A673 (cell line): ENCODE data around the gene DYNLT2B. TPM values are rescaled to one million over a fixed set of nuclear protein-coding genes. Genes with fewer than 3 reads are reported as not detected.

Experiments used
- BruUV-seq: library from RNA; stranded (reverse); fragments of 400-500 nt; replicated peaks from 2 replicates; lab custom pipeline; 2021; lab: Mats Ljungman, UMichigan
- CTCF ChIA-PET: fragments of 300-600 bp; sonication (Branson Sonifier 250); formaldehyde crosslinking; loops from one replicate; lab custom pipeline; 2022; ENCODE audit warnings: antibody characterized with exemption; lab: Charles Lee
- POLR2A ChIA-PET: fragments of 300-600 bp; sonication (Branson Sonifier 250); formaldehyde crosslinking; loops from one replicate; lab custom pipeline; 2022; ENCODE audit warnings: antibody characterized with exemption; ENCODE audit not compliant: low non-redundant PET; lab: Charles Lee
- DNase-seq: peaks from one replicate; pipeline ENCODE4 v3.0.0-alpha.2; 2015; ENCODE audit warnings: low spot score
- H3K27ac ChIP-seq: fragments of 200-600 bp; sonication (generic); 2 replicates; pipeline ENCODE4 v1.5.1; 2016; ENCODE audit warnings: mixed run types, low read depth, mild to moderate bottlenecking, mixed read lengths, antibody characterized with exemption, low read length; ENCODE audit not compliant: poor library complexity, severe bottlenecking
- H3K27me3 ChIP-seq: fragments of 200-600 bp; sonication (generic); replicated peaks from 2 replicates; pipeline ENCODE4 v1.6.1; 2017; ENCODE audit warnings: mixed run types, low read depth, mild to moderate bottlenecking, mixed read lengths, antibody characterized with exemption, low read length; ENCODE audit not compliant: insufficient read depth, poor library complexity
- H3K36me3 ChIP-seq: fragments of 200-600 bp; sonication (generic); 2 replicates; pipeline ENCODE4 v1.6.1; 2016; ENCODE audit warnings: mixed run types, mild to moderate bottlenecking, mixed read lengths, antibody characterized with exemption, low read length; ENCODE audit not compliant: insufficient read depth, poor library complexity, severe bottlenecking
- H3K4me1 ChIP-seq: fragments of 200-600 bp; sonication (generic); 2 replicates; pipeline ENCODE4 v1.6.1; 2017; ENCODE audit warnings: mixed run types, mild to moderate bottlenecking, mixed read lengths, antibody characterized with exemption, low read length; ENCODE audit not compliant: insufficient read depth, poor library complexity, severe bottlenecking
- H3K4me3 ChIP-seq: fragments of 200-600 bp; sonication (generic); 2 replicates; pipeline ENCODE4 v1.5.1; 2016; ENCODE audit warnings: low read depth, mixed run types, mild to moderate bottlenecking, mixed read lengths, low read length; ENCODE audit not compliant: poor library complexity, severe bottlenecking
- H3K9me3 ChIP-seq: fragments of 200-600 bp; sonication (generic); 2 replicates; pipeline ENCODE4 v1.6.1; 2016; ENCODE audit warnings: mixed run types, low read depth, mild to moderate bottlenecking, mixed read lengths, antibody characterized with exemption, low read length; ENCODE audit not compliant: poor library complexity, severe bottlenecking
- CTCF ChIP-seq: fragments of 300-800, 200-600 bp; sonication (generic); conservative IDR thresholded peaks from 2 replicates; pipeline ENCODE4 v1.5.1; 2017; ENCODE audit warnings: low read depth, mild to moderate bottlenecking, antibody characterized with exemption, low read length, moderate library complexity, mixed read lengths
- EZH2 ChIP-seq: fragments of 200-600 bp; sonication (generic); IDR thresholded peaks from 2 replicates; pipeline ENCODE4 v1.6.1; 2017; ENCODE audit warnings: borderline replicate concordance, low read depth, mild to moderate bottlenecking, mixed read lengths, antibody characterized with exemption, low read length; ENCODE audit not compliant: poor library complexity, severe bottlenecking
- intact Hi-C: fragments of 100-400 bp; cut with micrococcal nuclease; formaldehyde crosslinking; loops from one replicate; pipeline ENCODE4 v1.10.0; 2022; ENCODE audit not compliant: unreplicated experiment
- total RNA-seq: library from RNA; stranded (reverse); gene quantifications from 2 replicates; pipeline ENCODE4 v1.2.3, GENCODE V29; 2021

Gene DYNLT2B
- total RNA-seq, 1 experiment from 2014 or later = 24.6 TPM

- CTCF ChIA-PET = no interaction called here
- H3K4me3 ChIP-seq = no peak overlapping the region
- peak; percentile 41 for TF ChIP-seq CTCF
- TF ChIP-seq EZH2 = no peak
Measured at GRCh38 chr3:196323691-196324090, 5.7 kb upstream of the DYNLT2B start.

GRCh38 chr3:196323016-196323415 lies 5.0 kb upstream of the DYNLT2B start:
- DNase-seq = no peak
- CTCF ChIA-PET = no interaction called here

More at GRCh38 chr3:196323691-196324090, 5.7 kb upstream of the DYNLT2B start:
- peak; percentile 69 for DNase-seq
- BruUV-seq = no TSS peak
- POLR2A ChIA-PET = no interaction called here
- H3K36me3 ChIP-seq = no peaks in the 10 kb centered on the region
- H3K4me1 ChIP-seq = no peaks in the 10 kb centered on the region
- no peaks in the 10 kb centered on the region for H3K27me3 ChIP-seq
- intact Hi-C loops = no loop called here
- no peaks in the 10 kb centered on the region for H3K9me3 ChIP-seq
- no peak overlapping the region for H3K27ac ChIP-seq

GRCh38 chr3:196321162-196321561 lies 3.1 kb upstream of the DYNLT2B start:
- no peak for TF ChIP-seq CTCF
- Histone ChIP-seq H3K9me3 (no peaks in the 10 kb centered on the region), H3K27me3 (no peaks in the 10 kb centered on the region), H3K27ac (no peak overlapping the region), H3K4me1 (no peaks in the 10 kb centered on the region), H3K36me3 (no peaks in the 10 kb centered on the region), H3K4me3 (no peak overlapping the region)
- intact Hi-C loops = no loop called here
- no TSS peak for BruUV-seq
- POLR2A ChIA-PET = no interaction called here
- DNase-seq = no peak
- CTCF ChIA-PET = no interaction called here

More at GRCh38 chr3:196323016-196323415, 5.0 kb upstream of the DYNLT2B start:
- no peak overlapping the region for H3K27ac ChIP-seq
- no peaks in the 10 kb centered on the region for H3K9me3 ChIP-seq
- no peak overlapping the region for H3K4me3 ChIP-seq
- intact Hi-C loops = no loop called here
- POLR2A ChIA-PET = no interaction called here
- no peaks in the 10 kb centered on the region for H3K36me3 ChIP-seq
- no peaks in the 10 kb centered on the region for H3K27me3 ChIP-seq
- no peaks in the 10 kb centered on the region for H3K4me1 ChIP-seq
- BruUV-seq = no TSS peak
- TF ChIP-seq EZH2 (no peak), CTCF (no peak)
